ENCODE results near the gene DRAM1.

GRCh38 chr12:101881228-101881627 is 3.8 kb downstream of the DRAM1 start:
- TF ChIP-seq EZH2phosphoT487 (IDR thresholded peaks at IDR 0.05; ENCODE audit: low read depth) = no peak
- TF ChIP-seq, protein P1, sequence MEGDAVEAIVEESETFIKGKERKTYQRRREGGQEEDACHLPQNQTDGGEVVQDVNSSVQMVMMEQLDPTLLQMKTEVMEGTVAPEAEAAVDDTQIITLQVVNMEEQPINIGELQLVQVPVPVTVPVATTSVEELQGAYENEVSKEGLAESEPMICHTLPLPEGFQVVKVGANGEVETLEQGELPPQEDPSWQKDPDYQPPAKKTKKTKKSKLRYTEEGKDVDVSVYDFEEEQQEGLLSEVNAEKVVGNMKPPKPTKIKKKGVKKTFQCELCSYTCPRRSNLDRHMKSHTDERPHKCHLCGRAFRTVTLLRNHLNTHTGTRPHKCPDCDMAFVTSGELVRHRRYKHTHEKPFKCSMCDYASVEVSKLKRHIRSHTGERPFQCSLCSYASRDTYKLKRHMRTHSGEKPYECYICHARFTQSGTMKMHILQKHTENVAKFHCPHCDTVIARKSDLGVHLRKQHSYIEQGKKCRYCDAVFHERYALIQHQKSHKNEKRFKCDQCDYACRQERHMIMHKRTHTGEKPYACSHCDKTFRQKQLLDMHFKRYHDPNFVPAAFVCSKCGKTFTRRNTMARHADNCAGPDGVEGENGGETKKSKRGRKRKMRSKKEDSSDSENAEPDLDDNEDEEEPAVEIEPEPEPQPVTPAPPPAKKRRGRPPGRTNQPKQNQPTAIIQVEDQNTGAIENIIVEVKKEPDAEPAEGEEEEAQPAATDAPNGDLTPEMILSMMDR (IDR thresholded peaks at IDR 0.05; ENCODE audit: low read depth, low read length) = no peak
